ENCODE measurements around the gene IPO11.

The IPO11 gene

GRCh38 chr5:62575489-62575888 lies 162.9 kb downstream of the IPO11 start:
- no peak for DNase-seq

GRCh38 chr5:62576570-62577170 lies 164.1 kb downstream of the IPO11 start:
- no peak for DNase-seq

DNA sequence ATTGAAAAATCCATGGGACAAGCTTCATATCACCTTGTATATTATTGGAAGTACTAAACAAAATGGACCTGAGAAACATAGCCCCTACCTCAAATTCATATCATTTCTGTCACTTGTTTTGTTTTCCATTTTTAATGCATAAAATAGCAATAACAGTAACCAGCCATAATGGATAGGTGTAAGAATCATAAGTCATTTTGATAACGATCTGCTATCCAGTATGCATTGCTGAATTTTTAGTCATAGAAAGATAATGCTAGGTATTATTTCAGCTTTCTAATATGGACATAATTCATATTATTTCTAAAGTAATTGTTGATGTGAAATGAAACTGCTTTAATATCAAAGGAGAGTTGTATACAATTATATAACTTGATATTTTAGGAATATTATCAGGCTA lies 164.9 kb downstream of the IPO11 start:
- DNase-seq, result no peak

- no peak for DNase-seq
Observed at GRCh38 chr5:62578540-62578939, 166.0 kb downstream of the IPO11 start, which contains the start of gene LRRC70. LRRC70 (plus strand) TSS chr5:62578819; CDS start chr5:62579439, 620 bp downstream.

DNA sequence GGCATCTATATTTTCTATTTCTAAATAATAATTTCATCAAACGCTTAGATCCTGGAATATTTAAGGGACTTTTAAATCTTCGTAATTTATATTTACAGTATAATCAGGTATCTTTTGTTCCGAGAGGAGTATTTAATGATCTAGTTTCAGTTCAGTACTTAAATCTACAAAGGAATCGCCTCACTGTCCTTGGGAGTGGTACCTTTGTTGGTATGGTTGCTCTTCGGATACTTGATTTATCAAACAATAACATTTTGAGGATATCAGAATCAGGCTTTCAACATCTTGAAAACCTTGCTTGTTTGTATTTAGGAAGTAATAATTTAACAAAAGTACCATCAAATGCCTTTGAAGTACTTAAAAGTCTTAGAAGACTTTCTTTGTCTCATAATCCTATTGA lies 167.2 kb downstream of the IPO11 start:
- DNase-seq, result no peak

GRCh38 chr5:62581836-62582597 lies 169.5 kb downstream of the IPO11 start:
- DNase-seq, result no peak

GRCh38 chr5:62584391-62584790 lies 171.8 kb downstream of the IPO11 start:
- no peak for DNase-seq

DNA sequence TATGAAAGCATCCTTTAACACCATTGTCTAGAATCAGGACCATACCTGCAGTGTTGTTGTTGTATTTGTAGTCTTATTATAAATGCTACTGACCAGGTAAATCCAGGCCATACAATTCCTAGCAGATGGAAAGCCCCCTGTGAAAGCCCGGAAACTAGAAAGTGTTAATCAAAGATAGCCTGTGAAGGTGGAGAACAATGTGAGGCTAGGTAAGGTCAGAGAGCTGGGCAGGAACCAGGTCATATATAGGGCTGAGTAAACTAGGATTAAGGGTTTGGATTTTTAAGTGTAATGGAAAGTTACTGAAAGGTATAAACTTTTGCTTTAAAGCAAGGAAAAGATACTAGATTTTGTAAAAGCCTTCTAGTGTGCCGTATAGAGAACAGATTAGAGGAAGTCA lies 172.7 kb downstream of the IPO11 start:
- DNase-seq, result no peak

DNA sequence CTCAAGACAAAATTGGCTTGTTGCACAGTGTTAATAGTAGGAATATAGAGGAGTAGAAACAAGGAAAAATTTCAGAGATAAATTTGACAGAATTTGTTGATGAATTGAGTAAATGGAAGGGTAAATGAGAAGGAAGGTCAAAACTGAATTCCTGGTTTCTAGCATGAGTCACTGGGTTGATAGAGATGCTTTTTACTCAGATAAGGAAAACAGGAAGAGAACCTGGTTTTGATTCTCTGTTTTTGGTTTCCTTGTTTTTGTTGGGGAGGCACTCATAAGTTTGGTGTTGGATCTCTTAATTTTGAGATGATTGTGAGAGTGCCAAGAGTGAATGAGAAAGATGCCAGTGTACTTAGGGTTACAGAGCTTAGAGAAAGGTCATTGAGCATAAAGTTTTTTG lies 173.2 kb downstream of the IPO11 start:
- no peak for DNase-seq

DNA sequence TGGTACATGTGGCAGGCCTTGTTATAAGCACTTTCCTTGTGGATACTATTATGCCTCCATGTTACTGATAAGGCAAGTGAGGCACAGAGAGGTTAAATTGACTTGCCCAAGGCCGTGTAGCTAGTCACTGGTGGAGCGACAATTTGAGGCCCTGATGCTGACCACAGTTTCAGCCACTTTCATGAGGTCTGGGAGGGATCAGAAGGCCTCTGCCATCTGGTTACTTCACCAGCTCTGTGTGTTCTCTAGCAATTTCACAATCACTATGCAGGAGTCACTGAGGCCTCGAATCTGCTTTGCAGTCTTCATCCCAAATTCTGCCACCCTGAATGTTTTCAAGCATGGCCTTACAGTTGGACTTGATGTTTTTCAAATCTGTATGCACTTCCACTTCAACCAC lies 175.2 kb downstream of the IPO11 start:
- no peak for DNase-seq

DNA sequence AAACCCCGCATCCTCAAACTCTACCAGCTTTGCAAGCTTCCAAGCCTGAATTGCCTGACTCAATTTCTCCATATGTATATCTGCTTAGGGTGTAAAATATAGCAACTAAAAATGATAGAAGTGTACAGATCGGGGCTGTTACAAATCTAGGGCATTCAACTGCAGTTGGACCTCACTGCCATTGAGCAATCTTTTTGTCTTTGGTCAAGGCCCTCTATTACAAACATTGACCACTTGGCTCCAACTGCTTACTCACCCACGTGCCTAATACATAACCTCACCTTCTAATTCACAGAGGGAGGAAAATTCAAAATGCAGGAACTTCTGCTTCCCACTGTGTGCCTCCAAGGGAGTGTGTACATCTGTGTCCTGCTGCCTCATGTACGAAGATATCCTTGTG lies 176.1 kb downstream of the IPO11 start:
- DNase-seq, result no peak

GRCh38 chr5:62589504-62589903 lies 176.9 kb downstream of the IPO11 start:
- DNase-seq, result no peak

DNA sequence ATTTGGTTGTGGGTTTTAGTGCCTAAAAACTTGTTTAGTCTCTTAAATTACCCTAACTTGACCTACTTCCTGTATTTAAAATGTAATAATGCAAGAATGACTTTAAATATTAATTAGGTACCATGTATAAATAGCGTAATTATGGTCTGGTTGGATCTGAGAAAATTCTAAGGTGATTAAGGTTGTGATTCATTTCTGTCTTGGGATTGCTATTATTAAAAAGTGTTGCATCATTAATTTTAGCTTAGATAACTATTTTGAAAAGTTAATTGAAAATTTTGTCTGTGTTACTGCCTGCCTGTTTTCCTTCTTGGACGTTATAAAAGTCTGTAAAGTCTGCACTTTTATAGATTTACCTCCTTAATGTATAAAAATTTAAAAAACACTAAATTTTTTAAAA lies 177.8 kb downstream of the IPO11 start:
- no peak for DNase-seq

DNA sequence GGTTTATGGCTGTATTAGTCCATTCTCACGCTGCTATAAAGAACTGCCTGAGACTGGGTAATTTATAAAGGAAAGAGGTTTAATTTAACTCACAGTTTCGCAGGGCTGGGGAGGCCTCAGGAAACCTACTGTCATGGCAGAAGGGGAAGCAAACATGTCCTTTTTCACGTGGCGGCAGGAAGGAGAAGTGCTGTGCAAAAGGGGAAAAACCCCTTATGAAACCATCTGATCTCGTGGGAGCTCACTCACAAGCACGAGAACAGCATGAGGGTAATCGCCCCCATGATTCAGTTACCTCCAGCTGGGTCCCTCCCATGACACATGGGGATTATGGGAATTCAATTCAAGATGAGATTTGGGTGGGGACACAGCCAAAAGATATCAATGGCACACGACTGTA lies 180.0 kb downstream of the IPO11 start:
- no peak for DNase-seq

GRCh38 chr5:62593331-62593730 lies 180.8 kb downstream of the IPO11 start:
- DNase-seq, result no peak

- DNase-seq, result no peak
Observed at GRCh38 chr5:62594364-62594984, 181.9 kb downstream of the IPO11 start.

DNA sequence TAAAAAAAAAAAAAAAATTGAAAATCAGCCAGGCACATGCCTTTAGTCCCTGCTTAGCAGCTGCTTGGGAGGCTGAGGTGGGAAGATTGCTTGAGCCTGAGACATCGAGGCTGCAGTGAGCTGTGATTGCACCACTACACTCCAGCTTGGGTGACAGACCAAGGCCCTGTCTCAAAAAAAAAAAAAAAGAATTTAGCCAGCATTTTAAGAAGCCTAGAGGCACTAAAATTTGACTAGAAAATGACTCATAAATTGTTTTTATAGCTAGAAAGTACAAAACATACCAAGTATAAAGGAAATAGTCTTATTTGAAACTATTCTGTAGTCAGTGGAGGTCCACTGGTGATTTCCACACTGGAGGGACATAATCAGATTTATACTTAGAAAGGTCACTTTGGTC lies 183.5 kb downstream of the IPO11 start:
- DNase-seq, result no peak

GRCh38 chr5:62596691-62597090 lies 184.1 kb downstream of the IPO11 start:
- DNase-seq, result no peak

DNA sequence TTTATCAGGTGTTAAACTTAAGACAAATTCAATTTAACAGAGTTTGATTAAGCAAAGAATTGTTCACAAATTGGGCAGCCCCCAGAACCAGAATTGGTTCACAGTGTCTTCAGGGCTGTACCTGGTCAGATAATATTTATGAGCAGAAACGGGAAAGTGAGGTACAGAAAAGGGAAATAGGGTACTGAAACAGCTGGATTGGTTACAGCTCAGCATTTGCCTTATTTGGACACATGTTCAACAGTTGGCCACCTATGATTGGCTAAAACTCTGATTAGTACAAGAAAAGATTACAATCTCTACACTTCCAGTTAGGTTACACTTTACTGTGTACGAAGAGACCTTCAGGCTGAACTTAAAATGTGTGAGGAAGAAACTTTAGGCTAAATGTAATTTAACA lies 184.8 kb downstream of the IPO11 start:
- no peak for DNase-seq

DNA sequence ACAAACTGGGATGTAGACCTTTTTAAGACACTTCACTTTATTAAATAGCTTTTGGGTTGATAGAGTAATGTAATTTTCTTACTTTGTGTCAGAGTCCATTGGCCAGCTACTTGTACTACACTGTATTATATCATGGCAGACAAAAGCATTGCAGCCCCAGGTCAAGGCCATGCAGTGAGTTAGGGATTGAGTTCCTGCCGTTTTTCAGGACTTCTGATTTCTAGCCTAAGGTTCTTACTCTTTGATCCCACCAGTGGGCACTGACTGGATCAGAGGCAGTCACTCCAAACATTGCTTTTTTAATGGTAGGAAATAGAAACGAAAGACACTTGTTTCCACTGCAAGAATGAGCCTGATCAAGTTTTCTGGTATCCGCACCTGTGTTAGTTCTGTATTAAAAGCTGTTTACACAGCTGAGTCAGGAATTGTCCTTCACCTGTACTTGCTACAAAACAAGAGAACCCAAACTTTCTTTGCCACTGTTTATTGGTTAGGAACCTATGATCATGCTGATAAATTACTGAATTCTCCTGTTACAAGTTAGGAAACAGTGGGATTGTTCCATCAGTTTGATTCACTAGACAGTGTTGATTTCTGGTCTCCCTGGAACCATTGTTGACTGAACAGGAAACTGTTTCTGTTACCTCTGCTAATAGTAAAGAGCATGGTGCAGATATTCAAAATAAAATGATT lies 188.1 kb downstream of the IPO11 start:
- no peak for DNase-seq

- DNase-seq, result no peak
Observed at GRCh38 chr5:62603934-62604333, 191.4 kb downstream of the IPO11 start.

GRCh38 chr5:62605638-62606037 lies 193.1 kb downstream of the IPO11 start:
- DNase-seq, result no peak

- no peak for DNase-seq
Observed at GRCh38 chr5:62606878-62607277, 194.3 kb downstream of the IPO11 start.

DNA sequence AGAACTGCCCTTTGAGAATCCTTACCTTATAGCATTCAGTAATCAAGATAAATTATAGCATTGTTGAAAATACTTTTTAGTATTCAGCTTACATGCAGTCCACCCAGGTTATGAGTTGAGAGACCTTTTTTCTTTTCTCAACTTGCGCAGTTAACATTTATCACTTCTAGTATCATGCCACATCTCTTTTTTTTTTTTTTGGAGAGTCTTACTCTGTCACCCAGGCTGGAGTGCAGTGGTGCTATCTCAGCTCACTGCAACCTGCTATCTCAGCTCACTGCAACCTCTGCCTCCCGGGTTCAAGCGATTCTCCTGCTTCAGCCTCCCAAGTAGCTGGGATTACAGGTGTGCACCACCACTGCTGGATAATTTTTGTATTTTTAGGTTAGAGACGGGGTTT lies 195.1 kb downstream of the IPO11 start:
- DNase-seq, result no peak
